Vagina (tissue), 2 donors: ENCODE measurements around the gene RBM12. TPM values are rescaled to one million over a fixed set of nuclear protein-coding genes. Genes with fewer than 3 reads are reported as not detected.
A peak's percentile ranks its signal among the peaks of the same experiment; 100 is the strongest.

Source experiments
- DNase-seq, 2 donors: peaks; one replicate each; pipeline ENCODE4 v3.0.0-alpha.2; 2017; ENCODE audit errors: extremely low spot score in 2 of 2
- H3K27ac ChIP-seq: fragments of 200-600 bp; sonication (generic); one replicate; pipeline ENCODE4 v1.5.1; 2019
- H3K27me3 ChIP-seq: fragments of 200-600 bp; sonication (generic); one replicate; pipeline ENCODE4 v1.5.1; 2019
- H3K36me3 ChIP-seq, 2 donors: fragments of 200-600 bp; sonication (generic); one replicate each; pipeline ENCODE4 v1.5.1; 2017 to 2019
- H3K4me1 ChIP-seq: fragments of 200-600 bp; sonication (generic); one replicate; pipeline ENCODE4 v1.5.1; 2019
- H3K4me3 ChIP-seq, 2 donors: fragments of 200-600 bp; sonication (generic); 1 replicate in 1 of 2; 2 replicates in 1 of 2; pipeline ENCODE4 v1.5.1; 2016 to 2019
- H3K9me3 ChIP-seq: fragments of 200-600 bp; sonication (generic); one replicate; pipeline ENCODE4 v1.5.1; 2019
- POLR2A ChIP-seq, 2 donors: fragments of 450-650 bp; IDR thresholded peaks; one replicate each; pipeline ENCODE4 v1.6.1; 2017; ENCODE audit warnings: antibody characterized with exemption in 2 of 2, mild to moderate bottlenecking in 2 of 2, moderate library complexity in 2 of 2
- POLR2AphosphoS5 ChIP-seq, 2 donors: sonication (generic); formaldehyde crosslinking; IDR thresholded peaks; one replicate each; pipeline ENCODE4 v1.9.0; 2017; ENCODE audit warnings: antibody characterized with exemption in 2 of 2, mild to moderate bottlenecking in 2 of 2, low read depth in 1 of 2; ENCODE audit not compliant: insufficient read depth in 1 of 2
- intact Hi-C: fragments of 100-400 bp; cut with DNase I; formaldehyde crosslinking; loops from one replicate; pipeline ENCODE4 v1.15.1; 2023
- total RNA-seq: library from RNA; depleted of rRNA; stranded (reverse); fragments of >200 nt; gene quantifications from one replicate; pipeline ENCODE4 v1.2.3, GENCODE V29; 2016
- TF ChIP-seq, protein P1 (sequence below), 3 experiments: fragments of 450-650 bp in 2 of 3; fragments of 200-600 bp in 1 of 3; sonication (generic) in 1 of 3; IDR thresholded peaks; one replicate each; pipeline ENCODE4 v1.5.1; 2017 to 2019; ENCODE audit warnings: antibody characterized with exemption in 3 of 3, mild to moderate bottlenecking in 2 of 3, moderate library complexity in 2 of 3

RBM12 gene
- total RNA-seq, 1 donor from 2014 or later, result 26.8 TPM

DNA sequence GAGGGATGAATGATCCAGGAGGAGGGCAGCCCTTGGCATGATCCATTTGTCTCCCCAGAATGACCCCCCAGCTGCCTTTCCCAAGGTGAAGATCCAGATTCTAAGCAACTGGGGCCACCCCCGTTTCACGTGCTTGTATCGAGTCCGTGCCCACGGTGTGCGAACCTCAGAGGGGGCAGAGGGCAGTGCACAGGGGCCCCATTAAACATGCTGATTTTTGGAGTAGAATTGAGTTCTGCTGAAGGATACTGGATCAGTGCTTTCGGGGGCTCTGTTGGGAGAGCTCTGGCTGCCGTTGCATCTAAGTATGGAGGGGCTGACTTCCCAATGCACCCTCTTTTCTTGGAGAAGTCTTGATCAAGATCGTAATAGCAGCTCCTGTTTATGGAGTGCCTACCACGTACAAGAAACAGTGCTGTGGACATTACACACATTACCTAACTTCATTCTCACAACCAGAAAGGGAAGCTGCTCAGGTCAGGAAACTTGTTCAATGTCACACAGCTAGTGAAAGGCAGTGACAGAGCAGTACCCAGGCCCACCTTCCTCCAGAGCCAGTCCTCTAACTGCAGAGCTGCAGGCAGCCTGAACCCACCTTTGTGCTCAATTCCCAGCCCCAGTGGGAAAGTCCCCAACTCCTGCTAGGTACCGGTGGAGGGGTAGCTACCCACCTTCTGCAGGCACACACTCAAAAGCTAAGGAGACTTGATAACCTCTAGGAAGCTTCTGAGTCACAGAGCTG lies 43.7 kb downstream of the RBM12 start:
- intact Hi-C loops, result no loop called here
- TF ChIP-seq, protein P1, sequence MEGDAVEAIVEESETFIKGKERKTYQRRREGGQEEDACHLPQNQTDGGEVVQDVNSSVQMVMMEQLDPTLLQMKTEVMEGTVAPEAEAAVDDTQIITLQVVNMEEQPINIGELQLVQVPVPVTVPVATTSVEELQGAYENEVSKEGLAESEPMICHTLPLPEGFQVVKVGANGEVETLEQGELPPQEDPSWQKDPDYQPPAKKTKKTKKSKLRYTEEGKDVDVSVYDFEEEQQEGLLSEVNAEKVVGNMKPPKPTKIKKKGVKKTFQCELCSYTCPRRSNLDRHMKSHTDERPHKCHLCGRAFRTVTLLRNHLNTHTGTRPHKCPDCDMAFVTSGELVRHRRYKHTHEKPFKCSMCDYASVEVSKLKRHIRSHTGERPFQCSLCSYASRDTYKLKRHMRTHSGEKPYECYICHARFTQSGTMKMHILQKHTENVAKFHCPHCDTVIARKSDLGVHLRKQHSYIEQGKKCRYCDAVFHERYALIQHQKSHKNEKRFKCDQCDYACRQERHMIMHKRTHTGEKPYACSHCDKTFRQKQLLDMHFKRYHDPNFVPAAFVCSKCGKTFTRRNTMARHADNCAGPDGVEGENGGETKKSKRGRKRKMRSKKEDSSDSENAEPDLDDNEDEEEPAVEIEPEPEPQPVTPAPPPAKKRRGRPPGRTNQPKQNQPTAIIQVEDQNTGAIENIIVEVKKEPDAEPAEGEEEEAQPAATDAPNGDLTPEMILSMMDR (IDR thresholded peaks at IDR 0.05), result no peak
- no peak for TF ChIP-seq POLR2AphosphoS5 (IDR thresholded peaks at IDR 0.05; ENCODE audit: insufficient read depth in 1 of 2, low read depth in 1 of 2)
- TF ChIP-seq POLR2A (IDR thresholded peaks at IDR 0.05), result no peak
- no peak for DNase-seq
- H3K4me1 ChIP-seq, result peaks cover 33% of the 10 kb centered on the region
- peaks cover 0 to 5% of the 10 kb centered on the region in 2 donors for H3K36me3 ChIP-seq
- no peaks in the 10 kb centered on the region for H3K9me3 ChIP-seq
- no peak overlapping the region for H3K27ac ChIP-seq
- no peaks in the 10 kb centered on the region for H3K27me3 ChIP-seq
- no peak overlapping the region for H3K4me3 ChIP-seq

DNA sequence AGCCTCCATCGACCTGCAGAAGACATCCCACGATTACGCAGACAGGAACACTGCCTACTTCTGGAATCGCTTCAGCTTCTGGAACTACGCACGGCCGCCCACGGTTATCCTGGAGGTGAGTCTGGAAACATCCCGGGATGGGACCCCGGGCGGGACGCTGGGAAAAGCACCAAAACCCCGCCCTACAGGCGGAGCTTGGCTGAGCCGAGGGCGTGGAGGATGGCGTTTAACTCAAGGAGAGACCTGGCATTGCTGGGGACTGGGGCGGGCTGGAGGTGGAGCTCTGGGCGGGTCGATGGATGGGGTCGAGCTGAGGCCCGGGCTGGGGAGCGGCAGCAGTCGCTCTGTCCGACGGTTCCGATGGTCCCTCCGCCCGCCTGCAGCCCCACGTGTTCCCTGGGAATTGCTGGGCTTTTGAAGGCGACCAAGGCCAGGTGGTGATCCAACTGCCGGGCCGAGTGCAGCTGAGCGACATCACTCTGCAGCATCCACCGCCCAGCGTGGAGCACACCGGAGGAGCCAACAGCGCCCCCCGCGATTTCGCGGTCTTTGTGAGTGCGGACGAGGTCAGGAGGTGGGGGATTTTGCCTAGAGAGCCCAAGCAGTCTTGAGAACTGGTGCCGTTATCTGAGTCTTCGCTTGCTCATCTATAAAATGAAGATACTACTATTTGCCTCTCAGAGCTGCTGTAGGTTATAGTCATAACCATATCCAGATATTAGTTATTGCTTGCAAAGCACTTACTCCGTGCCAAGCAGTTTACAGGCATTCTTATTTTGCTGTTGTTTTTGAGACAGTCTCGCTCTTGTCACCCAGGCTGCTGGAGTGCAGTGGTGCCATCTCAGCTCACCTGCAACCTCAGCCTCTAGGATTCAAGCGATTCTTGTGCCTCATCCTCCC lies 45.3 kb downstream of the RBM12 start:
- peak overlapping the region; percentile 87 for H3K27ac ChIP-seq
- H3K4me3 ChIP-seq, result peak overlapping the region; percentile 57 to 64
- H3K4me1 ChIP-seq, result peaks cover 33% of the 10 kb centered on the region
- intact Hi-C loops, result loop anchor here (5.0 kb wide), 1 partner anchor 48 kb away; no protein-coding TSS in a partner anchor
- no peaks in the 10 kb centered on the region for H3K27me3 ChIP-seq
- no peaks in the 10 kb centered on the region for H3K9me3 ChIP-seq
- TF ChIP-seq POLR2A (IDR thresholded peaks at IDR 0.05) (no peak), POLR2AphosphoS5 (IDR thresholded peaks at IDR 0.05; ENCODE audit: insufficient read depth in 1 of 2, low read depth in 1 of 2) (peak; percentile 31 to 69)
- TF ChIP-seq, protein P1 (IDR thresholded peaks at IDR 0.05), result peak in 2 of 3 experiments; percentile 7 to 18
- DNase-seq, result no peak
- no peaks in the 10 kb centered on the region for H3K36me3 ChIP-seq

DNA sequence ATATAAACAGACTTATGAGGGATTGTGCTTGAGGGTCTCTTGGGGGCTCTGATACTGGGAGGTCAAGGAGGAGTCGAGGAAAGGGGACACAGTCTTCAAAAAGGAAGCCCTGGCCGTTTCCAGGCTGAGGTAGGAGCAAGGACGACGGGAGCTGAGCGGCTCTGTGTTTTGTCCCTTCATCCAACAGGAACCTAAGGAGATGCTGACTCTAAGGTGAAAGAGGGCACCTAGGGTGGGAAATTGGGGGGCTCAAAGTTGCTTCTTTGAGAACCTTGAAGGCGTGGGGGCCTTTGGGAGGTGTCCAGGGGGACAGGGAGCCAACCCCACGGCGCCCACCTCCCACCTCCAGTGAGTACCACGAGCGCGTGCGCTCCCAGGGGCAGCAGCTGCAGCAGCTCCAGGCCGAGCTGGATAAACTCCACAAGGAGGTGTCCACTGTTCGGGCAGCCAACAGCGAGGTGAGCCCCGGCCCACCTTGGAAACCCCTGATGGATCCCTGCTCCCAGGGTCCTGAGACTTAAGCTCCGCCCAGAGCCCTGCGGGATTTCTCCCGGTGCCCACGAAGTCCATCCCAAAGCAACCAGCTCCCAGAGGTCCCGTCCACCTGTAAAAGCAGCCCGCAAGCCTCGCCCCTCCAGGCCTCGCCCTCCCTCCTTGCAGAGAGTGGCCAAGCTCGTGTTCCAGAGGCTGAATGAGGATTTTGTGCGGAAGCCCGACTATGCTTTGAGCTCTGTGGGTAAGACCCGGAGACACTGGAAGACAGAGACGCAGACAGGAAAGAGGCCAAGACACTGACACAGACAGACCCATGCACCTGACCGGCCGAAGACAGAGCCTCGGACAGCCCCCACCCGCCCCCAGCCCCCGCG lies 46.2 kb downstream of the RBM12 start:
- Histone ChIP-seq H3K9me3 (no peaks in the 10 kb centered on the region), H3K27me3 (no peaks in the 10 kb centered on the region), H3K4me3 (peak overlapping the region; percentile 57 to 64), H3K27ac (peak overlapping the region; percentile 87), H3K4me1 (peaks cover 33% of the 10 kb centered on the region), H3K36me3 (no peaks in the 10 kb centered on the region)
- no peak for DNase-seq
- intact Hi-C loops, result loop anchor here (5.0 kb wide), 1 partner anchor 49 kb away; no protein-coding TSS in a partner anchor
- TF ChIP-seq POLR2A (IDR thresholded peaks at IDR 0.05) (no peak), POLR2AphosphoS5 (IDR thresholded peaks at IDR 0.05; ENCODE audit: insufficient read depth in 1 of 2, low read depth in 1 of 2) (no peak)
- TF ChIP-seq, protein P1 (IDR thresholded peaks at IDR 0.05), result no peak

DNA sequence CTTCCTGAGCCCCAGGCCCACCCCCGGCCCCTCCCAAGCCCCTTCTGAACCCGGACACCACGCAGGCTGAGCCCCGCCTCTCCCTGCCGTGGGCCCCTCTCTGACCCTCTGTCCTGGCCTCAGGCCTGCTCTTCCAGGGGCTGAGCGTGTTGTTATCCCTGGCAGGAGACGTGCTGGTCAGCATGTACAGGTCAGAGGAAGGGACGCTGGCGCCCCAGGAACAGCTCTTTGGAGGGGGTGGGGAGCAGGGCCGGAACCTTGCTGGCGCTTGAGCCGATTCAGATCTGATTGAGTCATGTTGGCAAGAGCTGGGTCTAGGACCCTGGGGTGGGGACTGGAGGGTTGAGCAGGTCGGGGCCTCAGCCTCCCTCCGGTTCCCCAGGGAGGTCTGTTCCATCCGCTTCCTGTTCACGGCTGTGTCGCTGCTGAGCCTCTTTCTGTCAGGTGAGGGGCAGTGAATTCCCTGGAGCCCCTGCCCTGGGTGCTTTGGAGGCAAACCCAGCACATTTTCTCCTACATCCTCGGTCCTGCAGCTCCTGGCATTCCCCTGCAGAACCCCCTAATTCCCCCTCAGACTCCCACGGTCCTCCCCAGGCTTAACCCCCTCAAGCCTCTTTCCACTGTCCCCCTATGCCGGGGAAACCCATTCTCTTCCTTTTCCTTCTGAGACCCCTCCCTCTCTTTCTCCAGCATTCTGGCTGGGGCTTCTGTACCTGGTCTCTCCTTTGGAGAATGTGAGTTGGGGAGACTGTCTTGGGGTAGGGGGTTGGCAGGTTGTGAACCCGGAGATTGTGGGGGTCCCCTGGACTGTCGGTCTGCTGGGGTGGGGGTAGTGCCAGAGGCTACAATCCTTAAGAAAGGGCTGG lies 47.1 kb downstream of the RBM12 start:
- no peak for TF ChIP-seq POLR2A (IDR thresholded peaks at IDR 0.05)
- TF ChIP-seq, protein P1 (IDR thresholded peaks at IDR 0.05), result peak in 1 of 3 experiments; percentile 44
- Histone ChIP-seq H3K27ac (peak overlapping the region; percentile 87), H3K36me3 (no peaks in the 10 kb centered on the region), H3K4me3 (peak overlapping the region; percentile 57 to 64), H3K4me1 (peaks cover 33% of the 10 kb centered on the region), H3K27me3 (no peaks in the 10 kb centered on the region), H3K9me3 (no peaks in the 10 kb centered on the region)
- intact Hi-C loops, result loop anchor here (5.0 kb wide), 1 partner anchor 50 kb away; no protein-coding TSS in a partner anchor
- no peak for DNase-seq
